Mesothelial cell of epicardium (in vitro differentiated cells): ENCODE results near the gene ADAMTS12. TPM values are rescaled to one million over a fixed set of nuclear protein-coding genes. Genes with fewer than 3 reads are reported as not detected.
A peak's percentile ranks its signal among the peaks of the same experiment; 100 is the strongest.

Source experiments
- DNase-seq, 2 experiments: peaks; one replicate each; pipeline ENCODE4 v3.0.0; 2021; ENCODE audit warnings: low spot score in 2 of 2; ENCODE audit not compliant: unreplicated experiment in 2 of 2
- H3K27ac Mint-ChIP-seq: 2 replicates; pipeline ENCODE4 v1.8.0; 2021; ENCODE audit warnings: mixed read lengths
- H3K27me3 Mint-ChIP-seq: 2 replicates; pipeline ENCODE4 v1.8.0; 2021; ENCODE audit warnings: low read depth, mixed read lengths
- H3K36me3 Mint-ChIP-seq: 2 replicates; pipeline ENCODE4 v1.8.0; 2021; ENCODE audit warnings: mixed read lengths
- H3K4me1 Mint-ChIP-seq: 2 replicates; pipeline ENCODE4 v1.8.0; 2021; ENCODE audit warnings: mixed read lengths
- H3K4me3 Mint-ChIP-seq: 2 replicates; pipeline ENCODE4 v1.8.0; 2021; ENCODE audit warnings: mild to moderate bottlenecking, moderate library complexity, mixed read lengths
- H3K9me3 Mint-ChIP-seq: 2 replicates; pipeline ENCODE4 v1.8.0; 2021; ENCODE audit warnings: mixed read lengths
- total RNA-seq: library from RNA; stranded (reverse); gene quantifications from 3 replicates; pipeline ENCODE4 v1.2.1, GENCODE V29; 2021
- TF ChIP-seq, protein P1 (sequence below): fragments of 200-600 bp; sonication (generic); IDR thresholded peaks from one replicate; pipeline ENCODE4 v1.5.0; 2021; ENCODE audit warnings: antibody characterized with exemption; ENCODE audit not compliant: unreplicated experiment

ADAMTS12 gene
- total RNA-seq, 1 donor from 2014 or later = 14.0 TPM

DNA sequence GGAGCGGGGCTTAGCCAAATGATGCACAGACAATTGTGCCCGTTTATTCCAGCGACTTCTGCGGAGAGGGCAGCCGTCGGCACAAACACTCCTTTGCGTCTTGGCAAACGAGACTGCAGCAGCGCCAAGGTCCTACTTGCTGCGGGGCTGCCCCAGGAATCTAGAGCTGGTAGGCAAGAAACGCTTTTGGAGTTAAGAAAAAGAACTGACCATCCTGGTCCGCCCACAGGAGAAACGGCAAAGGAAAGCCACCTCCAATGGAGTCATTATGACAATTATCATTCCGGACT lies 46.7 kb upstream of the ADAMTS12 start:
- H3K36me3 Mint-ChIP-seq = no peaks in the 10 kb centered on the region
- H3K4me3 Mint-ChIP-seq = no peak overlapping the region
- no peak for DNase-seq
- TF ChIP-seq, protein P1, sequence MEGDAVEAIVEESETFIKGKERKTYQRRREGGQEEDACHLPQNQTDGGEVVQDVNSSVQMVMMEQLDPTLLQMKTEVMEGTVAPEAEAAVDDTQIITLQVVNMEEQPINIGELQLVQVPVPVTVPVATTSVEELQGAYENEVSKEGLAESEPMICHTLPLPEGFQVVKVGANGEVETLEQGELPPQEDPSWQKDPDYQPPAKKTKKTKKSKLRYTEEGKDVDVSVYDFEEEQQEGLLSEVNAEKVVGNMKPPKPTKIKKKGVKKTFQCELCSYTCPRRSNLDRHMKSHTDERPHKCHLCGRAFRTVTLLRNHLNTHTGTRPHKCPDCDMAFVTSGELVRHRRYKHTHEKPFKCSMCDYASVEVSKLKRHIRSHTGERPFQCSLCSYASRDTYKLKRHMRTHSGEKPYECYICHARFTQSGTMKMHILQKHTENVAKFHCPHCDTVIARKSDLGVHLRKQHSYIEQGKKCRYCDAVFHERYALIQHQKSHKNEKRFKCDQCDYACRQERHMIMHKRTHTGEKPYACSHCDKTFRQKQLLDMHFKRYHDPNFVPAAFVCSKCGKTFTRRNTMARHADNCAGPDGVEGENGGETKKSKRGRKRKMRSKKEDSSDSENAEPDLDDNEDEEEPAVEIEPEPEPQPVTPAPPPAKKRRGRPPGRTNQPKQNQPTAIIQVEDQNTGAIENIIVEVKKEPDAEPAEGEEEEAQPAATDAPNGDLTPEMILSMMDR = no peak
- H3K9me3 Mint-ChIP-seq = no peaks in the 10 kb centered on the region
- H3K27ac Mint-ChIP-seq = no peak overlapping the region
- H3K4me1 Mint-ChIP-seq = peaks cover 4% of the 10 kb centered on the region
- H3K27me3 Mint-ChIP-seq = peaks cover 74% of the 10 kb centered on the region

DNA sequence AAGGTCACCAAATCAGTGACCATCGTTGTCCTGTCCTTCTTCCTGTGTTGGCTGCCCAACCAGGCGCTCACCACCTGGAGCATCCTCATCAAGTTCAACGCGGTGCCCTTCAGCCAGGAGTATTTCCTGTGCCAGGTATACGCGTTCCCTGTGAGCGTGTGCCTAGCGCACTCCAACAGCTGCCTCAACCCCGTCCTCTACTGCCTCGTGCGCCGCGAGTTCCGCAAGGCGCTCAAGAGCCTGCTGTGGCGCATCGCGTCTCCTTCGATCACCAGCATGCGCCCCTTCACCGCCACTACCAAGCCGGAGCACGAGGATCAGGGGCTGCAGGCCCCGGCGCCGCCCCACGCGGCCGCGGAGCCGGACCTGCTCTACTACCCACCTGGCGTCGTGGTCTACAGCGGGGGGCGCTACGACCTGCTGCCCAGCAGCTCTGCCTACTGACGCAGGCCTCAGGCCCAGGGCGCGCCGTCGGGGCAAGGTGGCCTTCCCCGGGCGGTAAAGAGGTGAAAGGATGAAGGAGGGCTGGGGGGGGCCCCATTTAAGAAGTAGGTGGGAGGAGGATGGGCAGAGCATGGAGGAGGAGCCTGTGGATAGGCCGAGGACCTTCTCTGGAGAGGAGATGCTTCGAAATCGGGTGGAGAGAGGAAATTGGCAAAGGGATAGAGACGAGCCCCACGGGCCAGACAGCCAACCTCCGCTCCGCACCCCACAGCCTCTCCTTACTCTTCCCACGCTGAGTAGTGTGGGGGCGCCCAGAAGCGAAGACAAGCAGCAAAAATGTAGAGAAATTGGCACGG lies 46.1 kb upstream of the ADAMTS12 start:
- H3K36me3 Mint-ChIP-seq = no peaks in the 10 kb centered on the region
- TF ChIP-seq, protein P1 = no peak
- H3K27me3 Mint-ChIP-seq = peaks cover 71% of the 10 kb centered on the region

DNA sequence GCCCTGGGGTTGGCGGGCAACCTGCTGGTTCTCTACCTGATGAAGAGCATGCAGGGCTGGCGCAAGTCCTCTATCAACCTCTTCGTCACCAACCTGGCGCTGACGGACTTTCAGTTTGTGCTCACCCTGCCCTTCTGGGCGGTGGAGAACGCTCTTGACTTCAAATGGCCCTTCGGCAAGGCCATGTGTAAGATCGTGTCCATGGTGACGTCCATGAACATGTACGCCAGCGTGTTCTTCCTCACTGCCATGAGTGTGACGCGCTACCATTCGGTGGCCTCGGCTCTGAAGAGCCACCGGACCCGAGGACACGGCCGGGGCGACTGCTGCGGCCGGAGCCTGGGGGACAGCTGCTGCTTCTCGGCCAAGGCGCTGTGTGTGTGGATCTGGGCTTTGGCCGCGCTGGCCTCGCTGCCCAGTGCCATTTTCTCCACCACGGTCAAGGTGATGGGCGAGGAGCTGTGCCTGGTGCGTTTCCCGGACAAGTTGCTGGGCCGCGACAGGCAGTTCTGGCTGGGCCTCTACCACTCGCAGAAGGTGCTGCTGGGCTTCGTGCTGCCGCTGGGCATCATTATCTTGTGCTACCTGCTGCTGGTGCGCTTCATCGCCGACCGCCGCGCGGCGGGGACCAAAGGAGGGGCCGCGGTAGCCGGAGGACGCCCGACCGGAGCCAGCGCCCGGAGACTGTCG lies 45.4 kb upstream of the ADAMTS12 start:
- DNase-seq = no peak
- Mint-ChIP-seq H3K4me3 (no peak overlapping the region), H3K4me1 (peaks cover 4% of the 10 kb centered on the region), H3K36me3 (no peaks in the 10 kb centered on the region), H3K27ac (no peak overlapping the region), H3K9me3 (no peaks in the 10 kb centered on the region), H3K27me3 (peaks cover 65% of the 10 kb centered on the region)
- TF ChIP-seq, protein P1 = no peak

More for the DNA sequence above, 46.1 kb upstream of the ADAMTS12 start:
- no peaks in the 10 kb centered on the region for H3K9me3 Mint-ChIP-seq
- H3K4me1 Mint-ChIP-seq = peaks cover 4% of the 10 kb centered on the region
- no peak for DNase-seq
- no peak overlapping the region for H3K4me3 Mint-ChIP-seq
- no peak overlapping the region for H3K27ac Mint-ChIP-seq

DNA sequence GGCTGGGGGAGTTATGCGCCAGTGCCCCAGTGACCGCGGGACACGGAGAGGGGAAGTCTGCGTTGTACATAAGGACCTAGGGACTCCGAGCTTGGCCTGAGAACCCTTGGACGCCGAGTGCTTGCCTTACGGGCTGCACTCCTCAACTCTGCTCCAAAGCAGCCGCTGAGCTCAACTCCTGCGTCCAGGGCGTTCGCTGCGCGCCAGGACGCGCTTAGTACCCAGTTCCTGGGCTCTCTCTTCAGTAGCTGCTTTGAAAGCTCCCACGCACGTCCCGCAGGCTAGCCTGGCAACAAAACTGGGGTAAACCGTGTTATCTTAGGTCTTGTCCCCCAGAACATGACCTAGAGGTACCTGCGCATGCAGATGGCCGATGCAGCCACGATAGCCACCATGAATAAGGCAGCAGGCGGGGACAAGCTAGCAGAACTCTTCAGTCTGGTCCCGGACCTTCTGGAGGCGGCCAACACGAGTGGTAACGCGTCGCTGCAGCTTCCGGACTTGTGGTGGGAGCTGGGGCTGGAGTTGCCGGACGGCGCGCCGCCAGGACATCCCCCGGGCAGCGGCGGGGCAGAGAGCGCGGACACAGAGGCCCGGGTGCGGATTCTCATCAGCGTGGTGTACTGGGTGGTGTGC lies 44.7 kb upstream of the ADAMTS12 start, which contains the start of gene RXFP3:
TSS of gene RXFP3 (plus strand) at position 6 of the 636 bp plus-strand sequence. CDS start at position 361, 355 bp downstream.
- Mint-ChIP-seq H3K4me3 (peak within 1 kb of the TSS; percentile 72), H3K27me3 (peaks cover 60% of the 10 kb centered on the region), H3K4me1 (peaks cover 4% of the 10 kb centered on the region), H3K9me3 (no peaks in the 10 kb centered on the region), H3K27ac (no peak within 1 kb of the TSS), H3K36me3 (no peaks in the 10 kb centered on the region)
- TF ChIP-seq, protein P1 = no peak
- DNase-seq = no peak

DNA sequence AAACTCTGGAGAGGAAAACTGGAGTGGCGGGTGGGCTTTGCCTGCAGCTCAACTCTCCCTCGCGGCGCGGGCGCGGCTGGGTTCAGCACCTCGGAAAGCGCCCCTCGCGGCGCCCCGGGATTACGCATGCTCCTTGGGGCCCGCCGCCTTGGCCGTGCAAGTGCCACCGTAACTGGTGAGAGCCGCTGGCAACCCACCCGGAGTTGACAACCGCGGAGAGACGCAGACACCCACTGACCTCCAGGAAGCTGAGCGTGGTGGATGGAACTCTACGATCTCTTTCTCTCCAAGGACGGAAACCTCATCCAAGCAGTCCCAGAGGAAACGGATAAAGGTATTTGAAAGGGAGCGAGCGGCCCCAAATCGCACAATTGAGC lies 44.2 kb upstream of the ADAMTS12 start:
- Mint-ChIP-seq H3K27ac (no peak overlapping the region), H3K4me1 (peaks cover 4% of the 10 kb centered on the region), H3K27me3 (peaks cover 55% of the 10 kb centered on the region), H3K4me3 (peak overlapping the region; percentile 72), H3K9me3 (no peaks in the 10 kb centered on the region), H3K36me3 (no peaks in the 10 kb centered on the region)
- DNase-seq = peak; percentile 79 to 93
- TF ChIP-seq, protein P1 = peak; percentile 69
